Stimulated activated CD4-positive, alpha-beta T cell treated with anti-CD3 and anti-CD28 coated beads, Interleukin-1b, Interleukin-23, amount 100 ng/mL, for 48 hours (primary cell): ENCODE results near the gene GNA12.
"Not testable (repeated sequence)": the region's sequence is repeated elsewhere in the genome, so short reads cannot be mapped to it uniquely, and the experiment has no call there.

Source experiments
- DNase-seq: peaks from one replicate; pipeline ENCODE4 v3.0.0-alpha.2; 2020

Gene GNA12

DNA sequence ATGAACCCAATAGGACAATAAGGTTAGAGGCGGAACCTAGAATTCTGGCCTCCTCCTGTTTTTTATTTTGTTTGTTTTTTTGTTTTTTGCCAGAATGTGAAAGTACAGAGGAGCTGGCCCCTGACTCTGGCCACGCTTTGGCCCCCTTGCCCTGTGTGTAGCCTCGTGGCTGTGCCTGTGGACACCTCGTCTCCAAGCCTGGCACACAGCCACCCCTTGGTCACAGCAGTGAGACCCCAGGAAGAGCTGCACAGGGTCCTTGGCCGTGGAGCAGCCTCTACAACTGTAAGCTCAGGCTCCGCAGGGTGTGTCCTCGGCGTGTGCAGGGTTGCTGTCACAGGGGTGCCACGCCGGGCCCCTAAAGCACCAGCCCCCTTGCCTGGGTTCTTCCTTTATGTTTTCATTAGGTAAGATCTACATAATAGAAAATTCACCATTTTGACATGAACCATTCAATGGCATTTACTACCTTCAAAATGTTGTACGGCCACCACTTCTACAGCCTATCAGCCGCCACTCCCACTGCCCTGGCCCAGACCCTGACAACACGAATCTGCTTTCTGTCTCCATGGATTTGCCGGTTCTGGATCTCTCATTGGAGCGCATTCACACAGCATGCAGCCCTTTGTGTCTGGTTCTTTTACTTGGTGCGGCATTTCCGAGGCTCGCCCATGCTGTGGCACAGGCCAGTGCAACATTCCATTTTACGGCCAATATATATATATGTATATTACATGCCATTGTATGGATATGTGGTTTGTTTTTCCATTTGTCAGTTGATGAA is 105.2 kb downstream of the GNA12 start:
- DNase-seq: no peak

DNA sequence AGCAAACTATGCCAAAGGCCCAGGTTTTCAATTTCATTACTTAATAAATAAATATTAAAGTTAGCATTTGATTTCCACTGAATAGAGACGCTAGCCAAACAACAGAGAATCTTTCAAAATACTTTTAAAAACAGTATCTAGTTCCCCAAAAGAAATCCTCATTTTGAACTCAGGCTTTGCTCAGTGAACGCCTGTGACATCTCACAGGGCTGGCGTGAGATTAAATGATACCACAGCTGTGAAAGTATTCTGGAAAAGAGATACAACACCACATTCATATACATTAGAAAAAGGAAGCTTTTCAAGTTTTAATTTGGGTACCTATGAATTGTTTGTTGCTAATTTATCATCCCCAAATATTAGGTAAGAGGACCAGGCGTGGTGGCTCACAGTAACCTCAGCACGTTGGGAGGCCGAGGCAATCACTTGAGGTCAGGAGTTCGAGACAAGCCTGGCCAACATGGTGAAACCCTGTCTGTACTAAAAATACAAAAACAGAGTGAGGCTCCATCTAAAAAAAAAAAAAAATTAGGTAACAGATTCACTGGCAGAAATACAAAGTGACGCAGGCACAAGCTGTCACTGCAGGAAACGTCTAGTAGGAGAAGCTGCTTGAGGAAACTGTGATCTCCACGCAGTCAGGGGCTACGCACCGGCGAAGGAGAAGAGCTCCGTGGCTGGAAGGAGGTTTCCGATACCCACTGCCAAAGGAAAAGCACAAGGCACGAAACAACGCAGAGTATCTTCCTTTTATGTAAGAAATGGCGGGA is 106.2 kb downstream of the GNA12 start:
- no peak for DNase-seq

DNA sequence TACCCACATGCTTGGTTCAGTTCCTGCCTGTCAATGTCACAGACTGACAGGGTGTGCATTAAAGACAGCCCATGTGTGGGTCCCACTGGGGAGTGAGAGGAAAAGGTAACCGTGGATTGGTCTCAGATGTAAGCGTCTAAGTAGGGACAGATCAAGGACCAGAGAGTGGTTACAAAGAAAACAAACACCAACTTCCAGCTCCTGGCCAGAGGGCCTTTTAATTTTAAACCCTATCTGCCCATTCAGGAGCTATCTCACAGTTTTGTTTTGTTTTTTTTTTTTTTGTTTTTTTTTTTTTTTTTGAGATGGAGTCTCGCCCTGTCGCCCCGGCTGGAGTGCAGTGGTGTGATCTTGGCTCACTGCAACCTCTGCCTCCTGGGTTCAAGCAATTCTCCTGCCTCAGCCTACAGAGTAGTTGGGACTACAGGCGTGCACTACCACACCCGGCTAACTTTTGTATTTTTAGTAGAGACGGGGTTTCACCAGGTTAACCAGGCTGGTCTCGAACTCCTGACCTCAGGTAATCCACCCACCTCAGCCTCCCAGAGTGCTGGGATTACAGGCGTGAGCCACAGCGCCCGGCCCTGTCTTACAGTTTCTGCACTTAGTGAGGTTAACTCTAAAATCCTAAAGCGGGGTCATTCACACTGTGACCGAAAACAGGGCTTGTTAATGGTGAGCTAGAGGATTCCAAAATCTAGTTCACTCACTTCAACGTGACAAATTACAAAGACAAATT is 106.9 kb downstream of the GNA12 start:
- DNase-seq: not testable (repeated sequence)

DNA sequence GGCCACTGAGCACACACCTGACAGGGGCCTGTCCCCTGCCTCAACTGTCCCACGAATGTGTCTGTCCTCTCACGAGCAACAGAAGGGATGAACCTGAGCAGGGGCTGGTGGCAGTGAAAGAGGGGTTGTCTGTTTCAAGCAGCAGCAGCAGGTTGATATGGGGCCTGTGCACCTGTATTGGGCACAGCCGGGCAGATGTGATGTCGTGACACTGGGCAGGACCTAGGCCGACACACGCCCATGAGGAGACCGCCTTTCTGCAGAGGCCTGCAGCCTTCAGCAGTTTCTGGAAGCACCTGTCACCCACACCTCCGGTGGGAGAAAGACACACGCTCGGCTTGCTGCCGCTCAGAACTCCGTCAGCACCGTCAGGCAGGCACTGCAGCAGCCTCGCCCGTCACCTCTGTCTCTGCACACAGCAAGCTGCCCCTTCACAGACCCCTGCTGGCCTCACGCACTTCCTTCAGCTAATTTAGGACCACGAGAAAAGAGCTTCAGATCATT is 107.6 kb downstream of the GNA12 start:
- DNase-seq: no peak

DNA sequence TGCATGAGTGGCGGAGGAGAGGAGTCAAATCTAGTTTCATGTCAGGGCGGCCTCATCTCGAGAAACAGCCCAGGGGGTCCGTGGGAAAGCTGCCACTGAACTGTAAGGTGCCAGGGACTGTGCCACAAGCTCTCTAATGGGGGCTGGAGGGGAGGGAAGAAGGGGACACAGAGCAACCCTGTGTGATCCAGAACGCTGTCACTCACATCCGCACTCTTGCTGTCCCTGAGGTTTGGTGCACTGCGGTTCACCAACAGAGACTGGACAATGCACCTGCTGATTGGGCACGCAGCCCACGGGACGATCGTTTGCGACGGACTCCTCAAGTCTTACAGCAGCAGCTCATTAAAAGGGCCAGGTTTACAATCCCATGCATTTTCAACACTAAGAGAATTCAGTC is 108.4 kb downstream of the GNA12 start:
- no peak for DNase-seq

DNA sequence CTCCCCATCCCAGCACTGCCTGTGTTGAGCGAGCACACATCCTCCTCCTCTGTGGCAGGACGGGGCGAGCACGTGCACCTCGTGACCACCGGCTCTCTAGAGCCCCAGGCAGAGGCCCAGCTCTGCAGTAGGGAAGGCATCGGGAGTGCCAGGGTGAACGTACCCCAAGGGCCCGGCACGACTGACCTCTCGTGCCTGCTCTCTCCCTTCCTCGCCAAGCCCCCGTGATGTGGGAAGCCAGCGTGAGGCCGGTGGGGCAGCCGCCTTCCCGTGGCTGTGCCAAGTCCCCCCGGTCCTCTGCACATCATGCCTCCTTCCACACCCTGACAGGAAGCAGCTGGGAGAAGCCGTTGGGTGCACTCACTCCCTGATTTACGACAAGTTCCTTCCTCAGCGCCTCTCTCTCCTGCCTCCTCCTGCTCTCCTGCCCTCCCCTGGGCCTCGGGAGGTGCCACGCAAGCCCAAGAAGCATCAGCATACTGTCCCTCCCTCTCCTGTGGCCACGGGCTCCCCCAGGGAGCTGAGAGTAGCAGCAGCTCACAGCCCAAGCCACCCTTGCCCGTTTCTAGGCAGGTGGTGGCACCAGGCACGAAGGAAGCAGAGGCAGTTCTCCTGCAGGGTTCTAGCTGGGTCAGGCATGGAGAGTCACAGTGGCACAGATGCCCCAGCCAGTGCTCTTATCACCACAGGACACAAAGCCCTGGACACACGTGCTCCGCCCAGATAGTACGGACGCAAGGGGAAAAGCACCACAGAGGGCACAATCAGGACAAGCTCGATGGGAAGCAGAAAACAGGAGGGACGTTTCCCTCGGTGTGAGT is 109.1 kb downstream of the GNA12 start:
- DNase-seq: no peak

DNA sequence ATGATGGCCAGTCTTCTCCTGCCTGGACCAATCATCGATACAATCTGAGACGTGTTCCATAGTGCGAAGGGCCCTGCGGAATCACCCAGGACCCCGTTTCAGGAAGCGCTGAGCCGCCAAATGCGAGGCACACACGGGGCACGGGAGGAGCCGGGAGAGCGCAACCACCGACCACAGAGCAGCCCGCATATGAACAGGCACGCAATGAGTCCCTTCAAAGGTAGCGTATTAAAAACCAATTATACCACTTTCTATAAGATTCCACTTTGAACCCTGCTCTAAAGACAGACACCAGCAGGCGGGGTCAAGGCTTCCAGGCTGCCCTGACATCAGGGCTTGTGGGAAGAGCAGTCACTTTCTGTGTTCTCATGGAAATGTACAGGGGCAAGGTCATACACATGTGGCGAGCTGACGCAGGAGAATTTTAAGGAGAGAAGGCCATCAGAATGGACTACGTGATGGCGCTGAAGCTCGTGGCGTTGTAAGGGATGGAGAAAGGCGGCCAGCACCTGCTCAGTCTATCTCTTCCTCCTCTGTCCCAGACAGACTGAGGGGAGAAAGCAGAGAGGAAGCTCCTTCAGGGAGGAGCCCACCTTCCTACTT is 109.9 kb downstream of the GNA12 start:
- no peak for DNase-seq

DNA sequence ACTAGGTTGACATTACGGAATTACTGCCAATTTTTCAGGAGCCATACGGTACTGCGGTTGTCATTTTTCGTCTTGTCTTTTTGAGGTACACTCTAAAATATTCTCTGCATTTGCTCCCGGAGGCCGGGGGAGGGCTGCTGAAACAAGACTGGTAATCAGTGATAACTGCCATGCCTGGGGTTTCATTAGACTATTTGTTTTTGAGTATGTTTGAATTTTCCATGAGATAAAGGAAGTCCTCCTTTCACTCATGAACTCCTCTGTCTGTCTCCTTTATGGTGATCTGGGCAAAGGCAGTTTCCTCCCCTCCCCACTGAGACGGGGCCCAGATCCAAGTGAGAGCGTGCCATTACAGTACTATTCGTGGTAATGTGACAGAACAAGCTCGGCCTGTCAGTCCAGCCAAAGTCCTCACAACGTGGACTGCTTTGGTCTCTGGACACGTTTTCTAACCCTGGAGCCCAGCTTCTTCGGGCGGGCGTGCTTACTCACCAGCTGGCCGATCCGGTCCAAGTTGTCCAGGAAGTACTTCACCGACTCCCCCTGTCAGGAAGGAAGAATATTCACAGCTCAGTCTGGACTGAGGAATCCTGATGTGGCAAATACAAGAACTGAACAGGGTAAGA is 111.0 kb downstream of the GNA12 start:
- no peak for DNase-seq

DNA sequence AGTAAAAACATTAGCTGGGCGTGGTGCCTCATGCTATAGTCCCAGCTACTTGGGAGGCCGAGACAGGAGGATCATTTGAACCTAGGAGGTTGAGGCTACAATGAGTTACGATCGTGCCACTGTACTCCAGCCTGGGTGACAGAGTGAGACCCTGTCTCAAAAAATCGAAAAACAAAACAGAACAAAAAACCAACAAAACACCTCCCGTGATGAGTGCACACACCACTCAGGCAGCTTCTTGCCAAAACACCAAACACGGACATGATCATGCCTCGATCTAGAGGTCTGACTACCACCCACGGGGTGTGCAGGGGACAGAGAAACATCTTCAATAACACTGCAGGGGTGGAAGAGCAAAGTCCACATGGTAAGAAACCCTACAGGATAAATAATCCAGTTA is 111.7 kb downstream of the GNA12 start:
- no peak for DNase-seq

DNA sequence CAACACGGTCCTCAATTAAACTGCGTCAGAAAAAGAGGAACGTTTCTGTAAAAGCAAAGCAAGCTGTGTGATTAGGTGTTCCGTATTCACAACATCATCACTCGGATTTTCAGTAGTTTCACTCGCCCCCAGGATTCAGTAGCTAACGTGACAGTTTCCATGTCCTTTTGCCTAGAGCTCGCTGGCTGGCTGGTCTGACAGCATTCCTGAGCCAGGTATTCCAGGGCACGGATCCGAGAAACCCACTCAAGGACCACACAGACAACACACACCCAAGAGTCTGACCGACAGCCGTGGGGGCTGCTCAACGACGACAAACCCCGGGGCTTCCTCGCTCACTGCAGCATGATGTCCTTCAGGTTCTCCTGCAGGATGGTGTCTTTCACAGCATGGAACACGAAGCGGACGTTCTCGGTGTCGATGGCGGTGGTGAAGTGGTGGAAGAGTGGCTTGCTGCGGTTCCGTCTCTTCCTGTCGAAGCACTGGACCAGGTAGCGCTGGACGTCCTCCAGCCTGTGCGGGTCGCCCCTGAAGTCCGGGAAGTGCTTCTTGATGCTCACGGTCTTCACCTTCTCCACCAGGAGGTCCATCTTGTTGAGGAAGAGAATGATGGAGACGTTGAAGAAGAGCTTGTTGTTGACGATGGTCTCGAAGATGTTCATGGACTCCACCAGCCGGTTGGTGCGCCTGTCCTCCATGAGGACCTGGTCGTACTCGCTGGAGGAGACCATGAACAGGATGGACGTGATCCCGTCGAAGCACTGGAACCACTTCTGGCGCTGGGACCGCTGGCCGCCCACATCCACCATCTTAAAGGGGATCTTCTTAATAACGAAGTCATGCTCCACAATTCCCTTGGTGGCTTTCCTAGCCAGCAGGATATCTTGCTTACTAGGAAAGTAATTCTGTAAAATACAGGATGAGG is 113.0 kb downstream of the GNA12 start:
- DNase-seq: no peak

DNA sequence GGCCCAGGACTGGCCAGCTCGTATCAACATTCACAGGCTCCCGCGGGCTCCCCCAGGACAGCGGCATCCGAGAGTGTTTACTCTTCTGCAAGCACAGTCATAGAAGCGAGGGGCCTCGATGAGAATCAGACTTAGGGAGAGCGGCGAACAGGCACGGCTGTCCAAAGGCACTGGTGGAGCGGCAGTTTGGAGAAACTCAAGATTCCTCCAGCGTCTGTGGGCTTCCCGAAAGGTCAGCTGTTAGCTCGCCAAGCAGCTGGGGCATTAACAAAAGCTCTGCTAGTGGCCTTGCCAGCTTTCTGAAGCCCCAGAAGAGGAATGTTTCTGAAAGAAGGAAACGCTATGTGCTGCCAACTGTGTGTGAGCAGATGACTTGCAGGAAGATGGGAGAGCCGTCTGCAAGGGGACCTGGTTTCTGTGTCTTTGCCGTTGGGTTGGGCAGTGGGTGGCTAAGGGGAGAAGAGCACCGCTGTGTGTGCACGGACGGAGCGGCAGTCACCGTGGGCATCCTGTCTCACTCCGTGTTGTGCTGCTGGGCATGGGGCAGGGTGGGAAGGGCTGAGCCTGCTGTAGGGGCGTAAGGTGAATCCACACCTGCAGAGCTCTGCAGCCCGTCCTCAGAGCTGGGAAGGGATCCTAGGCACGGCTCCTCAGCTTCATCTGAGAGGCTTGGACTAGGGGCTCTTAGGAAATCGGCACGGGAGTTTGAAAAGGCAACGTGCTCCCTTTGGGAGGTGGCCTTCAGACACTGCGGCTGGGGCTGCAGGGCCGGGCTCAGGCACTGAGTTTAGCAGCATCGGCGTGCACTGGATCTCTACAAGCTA is 114.0 kb downstream of the GNA12 start:
- DNase-seq: no peak

DNA sequence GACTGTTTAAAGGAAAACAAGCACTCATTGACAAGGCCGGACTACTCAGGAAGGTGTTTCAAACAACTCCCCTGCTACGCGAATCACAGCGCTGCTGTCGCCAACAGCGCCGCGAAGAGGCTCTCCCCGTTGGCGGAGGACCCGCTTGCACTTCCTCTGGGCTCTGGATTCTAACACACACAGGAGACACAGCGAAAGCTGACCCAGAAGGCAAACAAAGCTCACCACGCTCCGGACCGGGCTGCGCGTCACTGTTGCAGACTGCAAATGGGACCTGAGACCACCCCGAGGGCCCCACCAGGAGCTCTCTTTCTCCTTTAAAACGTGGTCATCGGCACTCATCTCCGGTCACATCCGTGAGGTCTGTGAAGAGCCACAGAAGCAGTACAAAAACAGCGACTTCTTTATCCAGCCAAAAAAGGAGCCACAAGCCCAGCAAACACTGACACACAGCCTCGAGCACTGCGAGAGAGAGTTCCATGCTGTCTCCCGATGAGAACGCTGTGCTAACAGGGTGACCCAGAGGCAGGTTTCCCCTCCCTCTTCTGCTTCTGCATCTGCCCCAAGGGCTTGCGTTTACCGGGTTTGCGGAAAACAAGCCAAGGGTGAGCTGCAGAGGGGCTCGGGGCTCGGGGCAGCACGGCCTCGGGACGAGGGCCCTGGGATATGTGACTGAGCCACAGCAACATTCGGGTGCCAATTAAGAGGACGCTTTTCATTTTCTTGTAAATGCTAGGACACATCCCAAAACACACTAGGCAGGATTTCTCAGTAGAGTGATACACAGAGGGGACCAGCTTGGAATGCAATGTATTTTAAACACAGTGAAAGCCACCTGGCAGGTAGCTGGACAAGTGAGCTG is 114.8 kb downstream of the GNA12 start:
- no peak for DNase-seq

DNA sequence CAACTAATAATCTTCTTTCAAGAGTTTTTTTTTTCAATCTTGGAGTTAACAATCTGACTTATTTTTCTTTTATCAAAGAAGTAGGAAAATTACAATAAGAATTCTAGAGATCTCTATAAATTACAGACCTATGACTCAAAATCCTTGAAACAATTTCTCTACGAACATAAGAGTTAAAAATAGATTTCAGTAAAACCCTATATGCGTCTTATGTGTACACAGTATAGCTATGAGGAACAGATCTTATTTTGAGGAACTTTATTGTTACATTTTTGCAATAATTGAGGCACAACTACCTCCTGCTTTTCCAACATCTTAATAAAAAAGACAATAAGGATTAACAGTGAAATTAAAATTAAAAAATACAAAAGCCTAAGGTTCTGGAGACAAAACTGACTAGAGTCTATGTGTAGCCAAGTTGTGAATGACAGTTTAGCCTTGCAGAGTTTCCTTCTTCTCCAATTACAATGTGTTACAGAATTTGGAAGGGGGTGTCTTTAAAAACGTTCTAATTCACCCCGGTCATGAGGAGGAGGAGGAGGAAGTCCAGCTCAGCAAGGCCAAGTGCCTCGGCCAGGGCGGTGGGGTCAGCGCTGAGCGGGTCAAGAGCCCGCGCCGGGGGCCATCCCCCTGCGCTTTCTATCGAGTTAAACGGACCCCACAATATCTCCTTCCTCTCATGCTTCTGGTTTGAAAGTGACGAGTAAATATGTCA is 115.6 kb downstream of the GNA12 start:
- DNase-seq: no peak

DNA sequence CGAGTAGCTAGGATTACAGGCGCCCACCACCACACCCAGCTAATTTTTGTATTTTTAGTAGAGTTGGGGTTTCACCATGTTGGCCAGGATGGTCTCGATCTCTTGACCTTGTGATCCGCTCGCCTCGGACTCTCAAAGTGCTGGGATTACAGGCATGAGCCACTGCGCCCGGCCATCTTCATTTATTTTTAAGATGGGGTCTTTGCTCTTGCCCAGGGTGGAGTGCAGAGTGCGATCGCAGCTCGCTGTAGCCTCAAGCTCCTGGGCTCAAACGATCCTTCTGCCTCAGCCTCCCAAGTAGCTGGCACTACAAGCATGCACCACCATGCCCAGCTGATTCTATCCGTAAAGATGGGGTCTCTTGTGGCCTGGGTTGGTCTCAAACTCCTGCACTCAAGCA is 116.9 kb downstream of the GNA12 start:
- DNase-seq: not testable (repeated sequence)

DNA sequence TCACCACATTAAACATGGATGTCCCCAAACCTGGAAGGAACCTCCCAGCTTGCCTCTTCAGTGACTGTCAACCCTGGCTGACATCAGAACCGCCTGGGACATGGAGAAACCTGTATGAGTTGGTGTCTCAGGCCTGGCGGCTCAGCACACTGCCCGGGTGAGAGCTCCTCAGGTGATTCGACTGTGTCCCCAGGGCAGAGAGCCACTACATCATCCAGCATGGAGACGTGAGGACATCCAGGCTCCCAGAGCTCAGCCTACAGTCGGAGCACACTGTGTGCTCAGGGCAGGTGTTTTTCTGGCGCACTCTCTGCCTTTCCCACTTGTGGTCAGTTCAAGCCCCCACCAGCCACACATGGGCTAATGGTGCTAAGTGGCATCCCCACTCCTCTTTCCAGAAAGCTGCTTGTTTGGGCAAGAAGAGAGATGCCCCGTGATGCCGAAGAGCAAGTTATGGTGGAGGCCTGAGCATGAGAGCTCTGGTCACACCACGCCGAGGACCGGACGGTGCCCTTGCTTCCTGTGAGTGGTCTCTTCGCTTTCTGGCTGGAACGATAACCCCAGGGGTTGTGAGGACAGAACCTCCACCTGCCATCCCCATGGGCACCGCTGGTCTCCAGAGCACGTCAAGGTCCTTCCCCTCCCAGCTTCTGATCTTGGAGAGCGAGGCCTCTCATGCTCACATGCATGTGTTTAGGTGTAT is 117.6 kb downstream of the GNA12 start:
- no peak for DNase-seq

DNA sequence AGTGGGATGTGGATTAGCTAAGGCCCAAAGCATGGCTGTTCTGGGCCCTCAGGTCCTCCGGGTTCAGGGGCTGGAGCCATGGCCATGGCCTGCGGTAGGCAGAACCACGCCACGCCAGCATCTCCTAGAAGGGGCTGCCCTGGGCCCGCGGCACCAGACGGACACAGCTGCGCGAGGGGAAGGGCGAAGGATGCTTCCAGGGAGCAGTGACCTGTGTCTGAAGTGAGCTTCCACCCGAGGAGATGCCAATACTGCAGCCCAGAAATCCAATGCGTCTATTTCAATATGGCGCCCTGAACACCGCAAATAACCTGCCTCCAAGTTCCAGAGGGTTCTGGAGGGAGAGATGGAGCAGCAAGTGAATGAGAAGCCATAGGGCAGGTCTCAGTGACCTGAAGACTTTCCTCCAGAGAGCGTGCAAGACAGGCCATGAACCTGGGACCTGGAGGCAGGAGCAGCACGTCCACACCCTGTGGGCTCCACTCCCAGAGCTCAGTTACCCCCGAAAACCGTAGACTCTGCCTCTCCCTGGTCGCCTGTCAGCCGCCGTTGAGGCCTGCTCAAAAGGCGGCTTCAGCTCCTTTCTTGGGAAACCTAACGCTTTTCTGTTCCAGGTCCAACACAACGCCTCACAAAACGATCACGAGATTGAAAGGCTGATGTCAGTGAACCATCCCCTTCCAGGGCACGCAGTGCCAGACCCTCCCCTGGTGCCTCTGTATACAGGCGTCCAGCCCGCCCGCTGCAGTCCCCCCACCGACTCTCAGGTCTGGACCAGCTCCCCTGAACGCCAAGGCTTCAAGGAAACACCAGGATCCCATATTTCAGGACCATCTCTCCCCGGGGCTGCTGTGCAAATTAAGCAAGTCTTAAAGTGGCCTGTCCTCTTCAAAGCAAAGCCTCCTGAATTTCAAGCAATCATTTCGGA is 118.7 kb downstream of the GNA12 start:
- DNase-seq: no peak
